ENCODE measurements around the gene BTNL3.

The BTNL3 gene

DNA sequence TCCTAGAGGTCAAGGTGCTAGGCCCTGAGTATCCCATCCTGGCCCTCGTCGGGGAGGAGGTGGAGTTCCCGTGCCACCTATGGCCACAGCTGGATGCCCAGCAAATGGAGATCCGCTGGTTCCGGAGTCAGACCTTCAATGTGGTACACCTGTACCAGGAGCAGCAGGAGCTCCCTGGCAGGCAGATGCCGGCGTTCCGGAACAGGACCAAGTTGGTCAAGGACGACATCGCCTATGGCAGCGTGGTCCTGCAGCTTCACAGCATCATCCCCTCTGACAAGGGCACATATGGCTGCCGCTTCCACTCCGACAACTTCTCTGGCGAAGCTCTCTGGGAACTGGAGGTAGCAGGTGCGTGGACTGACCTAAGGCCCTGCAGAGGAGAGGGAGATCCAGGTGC is 59.3 kb downstream of the BTNL3 start:
- no peak for DNase-seq (ENCODE audit: low spot score)

DNA sequence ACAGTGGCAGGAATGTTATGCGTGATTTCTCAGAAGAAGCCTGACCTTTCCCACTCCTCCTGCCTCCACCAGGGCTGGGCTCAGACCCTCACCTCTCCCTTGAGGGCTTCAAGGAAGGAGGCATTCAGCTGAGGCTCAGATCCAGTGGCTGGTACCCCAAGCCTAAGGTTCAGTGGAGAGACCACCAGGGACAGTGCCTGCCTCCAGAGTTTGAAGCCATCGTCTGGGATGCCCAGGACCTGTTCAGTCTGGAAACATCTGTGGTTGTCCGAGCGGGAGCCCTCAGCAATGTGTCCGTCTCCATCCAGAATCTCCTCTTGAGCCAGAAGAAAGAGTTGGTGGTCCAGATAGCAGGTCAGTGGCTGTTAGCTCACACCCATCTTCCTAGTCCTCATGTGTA is 61.4 kb downstream of the BTNL3 start:
- no peak for DNase-seq (ENCODE audit: low spot score)

DNA sequence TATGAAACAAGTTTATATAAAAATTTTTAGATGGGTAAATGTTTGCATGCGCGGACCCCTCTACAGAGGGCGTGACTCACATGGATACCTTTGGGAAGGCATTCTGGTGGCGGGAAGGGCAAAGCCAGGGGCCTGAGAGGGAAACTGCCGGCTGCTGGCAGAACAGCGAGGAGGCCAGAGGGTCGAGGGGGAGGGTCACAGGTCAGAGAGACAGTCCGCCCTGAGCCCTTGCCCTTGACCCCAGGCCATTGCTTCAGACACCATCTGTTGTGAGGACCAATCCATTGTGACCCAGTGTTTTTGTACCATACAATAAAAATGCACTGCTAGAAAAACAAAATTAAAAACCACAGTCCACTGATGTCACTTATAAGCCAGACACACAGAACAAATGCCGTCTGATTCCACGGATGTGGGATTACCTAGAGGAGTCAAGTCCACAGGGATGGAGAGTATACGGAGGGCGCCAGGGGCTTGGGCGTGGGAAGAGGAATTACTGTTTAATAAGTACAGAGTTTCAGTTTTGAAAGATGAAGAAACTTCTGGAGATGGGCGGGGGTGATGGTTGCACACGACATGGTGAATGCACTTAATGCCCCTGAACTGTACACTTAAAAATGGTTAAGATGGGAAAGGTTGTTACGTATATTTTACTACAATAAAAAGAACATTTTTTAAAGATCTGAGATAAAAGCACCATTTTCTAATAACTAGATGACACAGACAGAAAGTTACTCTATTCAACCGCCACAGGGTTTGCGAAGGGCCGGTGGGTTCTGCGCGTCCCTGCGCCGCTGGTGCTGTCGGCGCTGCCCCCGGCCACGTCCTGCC is 63.4 kb downstream of the BTNL3 start:
- DNase-seq (ENCODE audit: low spot score), result no peak

DNA sequence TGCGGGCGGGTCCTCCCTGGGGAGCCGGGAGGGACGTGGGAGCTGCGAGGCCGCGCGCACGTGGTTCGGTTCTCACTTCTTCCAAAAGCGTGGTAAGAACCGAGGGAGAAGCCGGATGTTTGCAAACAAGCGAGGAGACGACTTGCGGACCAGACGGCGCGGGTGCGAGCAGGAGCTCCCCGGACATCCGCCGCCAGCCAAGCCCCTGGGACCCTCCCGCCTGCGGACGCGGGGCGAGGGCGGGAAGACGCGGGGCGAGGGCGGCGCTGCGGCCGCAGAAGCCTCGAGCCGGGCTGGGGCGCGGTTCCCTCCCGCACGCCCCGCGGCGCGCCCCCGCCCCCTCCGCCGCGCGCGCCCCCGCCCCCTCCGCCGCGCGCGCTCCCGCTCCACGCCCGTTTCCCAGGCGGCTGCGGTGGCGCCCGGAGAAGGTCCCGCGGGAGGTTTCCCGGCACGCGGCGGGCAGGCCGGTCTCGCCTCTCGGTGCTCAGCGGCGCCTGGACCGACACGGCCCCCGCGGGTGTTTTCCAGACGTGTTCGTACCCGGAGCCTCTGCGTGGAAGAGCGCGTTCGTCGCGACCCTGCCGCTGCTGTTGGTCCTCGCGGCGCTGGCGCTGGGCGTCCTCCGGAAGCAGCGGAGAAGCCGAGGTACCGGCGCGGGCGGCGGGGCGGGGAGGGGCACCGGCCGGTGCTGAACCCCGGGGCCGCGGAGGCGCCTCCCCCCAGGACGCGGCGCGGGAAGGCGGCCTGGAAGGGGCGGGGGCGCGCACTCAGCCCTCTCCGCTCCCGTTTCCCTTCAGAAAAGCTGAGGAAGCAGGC is 64.2 kb downstream of the BTNL3 start:
- no peak for DNase-seq (ENCODE audit: low spot score)

DNA sequence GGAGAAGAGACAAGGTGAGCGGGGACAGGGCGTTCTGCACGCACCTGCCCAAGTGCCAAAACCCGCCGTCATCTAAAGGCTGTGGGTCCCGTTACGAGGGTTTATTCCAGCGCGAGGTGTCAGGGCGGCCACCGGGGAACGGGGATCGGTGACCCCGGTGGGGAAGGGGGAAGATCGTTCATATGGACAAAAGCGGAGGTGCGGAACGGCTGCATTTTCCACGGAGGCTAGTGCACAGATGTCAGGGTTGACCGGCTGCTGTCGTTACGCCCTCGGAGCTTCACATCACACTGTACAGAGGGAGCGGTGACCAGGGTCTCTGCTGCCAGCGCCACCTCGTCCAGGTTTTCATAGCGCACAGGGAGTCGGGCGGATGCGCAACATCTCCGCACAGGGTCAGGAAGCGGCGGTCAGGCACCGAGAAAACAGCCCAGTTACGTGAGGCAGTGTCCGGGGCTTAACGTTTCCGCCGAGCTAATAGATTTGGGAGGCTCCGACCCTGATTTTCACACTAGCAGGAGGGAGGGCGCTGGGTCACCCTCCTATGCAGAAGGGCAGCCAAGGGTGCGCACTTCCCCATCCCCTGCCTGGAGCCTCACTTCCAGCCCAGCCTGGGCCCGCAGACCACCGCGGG is 65.0 kb downstream of the BTNL3 start:
- no peak for DNase-seq (ENCODE audit: low spot score)

DNA sequence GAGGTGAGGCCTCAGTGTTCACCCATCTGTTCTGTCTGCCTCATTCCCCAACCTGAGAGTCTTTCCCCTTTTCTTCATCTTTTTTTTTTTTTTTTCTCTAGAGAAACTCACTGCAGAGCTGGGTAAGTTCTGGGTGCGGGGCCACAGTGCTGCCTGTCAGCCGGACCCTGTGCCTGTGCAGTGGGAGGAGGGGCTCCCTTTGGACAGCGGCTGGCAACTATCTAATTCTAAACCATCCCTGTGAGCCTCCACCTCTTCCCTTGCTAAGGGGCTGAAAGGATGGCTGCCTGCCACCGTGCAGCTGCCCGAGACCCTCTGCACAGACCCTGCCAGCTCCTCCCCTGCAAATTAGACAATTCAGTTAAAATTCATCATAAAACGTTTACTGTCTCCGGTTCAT is 65.5 kb downstream of the BTNL3 start:
- no peak for DNase-seq (ENCODE audit: low spot score)

DNA sequence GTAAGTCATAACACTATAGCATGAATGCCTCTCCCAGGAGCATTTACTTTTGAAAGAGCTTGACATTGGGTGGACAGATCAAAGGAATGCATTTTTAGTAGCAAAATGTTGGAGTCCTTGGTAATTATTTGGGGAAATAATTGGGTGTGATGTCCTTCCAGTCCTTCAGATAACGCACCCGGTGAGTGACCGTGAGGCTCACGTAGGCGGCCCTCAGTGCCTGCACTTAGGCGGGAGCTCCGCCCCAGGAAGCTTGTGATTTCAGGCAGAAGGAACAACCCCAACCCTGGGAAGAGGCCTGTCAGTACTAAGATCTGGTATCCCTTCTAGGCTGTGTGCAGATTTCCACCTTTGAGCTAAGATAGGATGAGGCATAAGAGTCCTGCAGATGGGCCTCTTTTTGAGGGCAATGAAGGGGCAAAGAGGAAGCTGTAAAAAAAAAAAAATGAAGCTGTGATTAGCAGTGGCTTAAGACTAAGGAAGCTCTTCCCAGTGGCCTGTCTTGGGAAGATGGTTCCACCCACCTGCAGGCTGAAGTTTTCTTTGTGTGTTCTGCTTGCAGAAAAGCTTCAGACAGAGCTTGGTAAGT is 66.3 kb downstream of the BTNL3 start:
- DNase-seq (ENCODE audit: low spot score), result no peak
